ENCODE data around the gene SLC16A9. TPM values are rescaled to one million over a fixed set of nuclear protein-coding genes. Genes with fewer than 3 reads are reported as not detected.

The SLC16A9 gene
- polyA plus RNA-seq, 1 experiment, result 0.05 TPM

DNA sequence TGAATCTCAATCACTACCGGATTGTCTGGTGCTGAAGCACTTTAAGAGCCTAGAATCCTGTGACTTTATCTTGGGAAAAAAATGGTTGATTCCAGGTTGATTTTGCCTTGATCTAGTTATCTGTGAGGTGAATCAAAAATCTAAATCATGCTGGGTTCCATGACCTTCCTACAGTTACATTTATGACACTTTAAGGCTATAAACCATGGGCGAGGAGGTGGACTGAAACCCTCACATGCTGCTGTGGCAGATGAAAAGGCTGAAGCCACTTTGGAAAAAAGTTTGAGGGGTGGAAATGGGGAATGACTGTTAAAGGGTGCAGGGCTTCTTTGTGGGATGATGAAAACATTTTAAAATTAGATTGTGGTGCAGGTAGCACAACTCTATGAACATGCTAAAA, 17.5 kb downstream of the SLC16A9 start:
- Histone ChIP-seq H3K4me3 (ENCODE audit: low read depth, low read length) (no peak overlapping the region), H3K36me3 (ENCODE audit: control insufficient read depth, insufficient read depth, low read length) (no peaks in the 10 kb centered on the region), H3K27me3 (ENCODE audit: control insufficient read depth, insufficient read depth, low read length) (no peaks in the 10 kb centered on the region)
- TF ChIP-seq, protein P1, sequence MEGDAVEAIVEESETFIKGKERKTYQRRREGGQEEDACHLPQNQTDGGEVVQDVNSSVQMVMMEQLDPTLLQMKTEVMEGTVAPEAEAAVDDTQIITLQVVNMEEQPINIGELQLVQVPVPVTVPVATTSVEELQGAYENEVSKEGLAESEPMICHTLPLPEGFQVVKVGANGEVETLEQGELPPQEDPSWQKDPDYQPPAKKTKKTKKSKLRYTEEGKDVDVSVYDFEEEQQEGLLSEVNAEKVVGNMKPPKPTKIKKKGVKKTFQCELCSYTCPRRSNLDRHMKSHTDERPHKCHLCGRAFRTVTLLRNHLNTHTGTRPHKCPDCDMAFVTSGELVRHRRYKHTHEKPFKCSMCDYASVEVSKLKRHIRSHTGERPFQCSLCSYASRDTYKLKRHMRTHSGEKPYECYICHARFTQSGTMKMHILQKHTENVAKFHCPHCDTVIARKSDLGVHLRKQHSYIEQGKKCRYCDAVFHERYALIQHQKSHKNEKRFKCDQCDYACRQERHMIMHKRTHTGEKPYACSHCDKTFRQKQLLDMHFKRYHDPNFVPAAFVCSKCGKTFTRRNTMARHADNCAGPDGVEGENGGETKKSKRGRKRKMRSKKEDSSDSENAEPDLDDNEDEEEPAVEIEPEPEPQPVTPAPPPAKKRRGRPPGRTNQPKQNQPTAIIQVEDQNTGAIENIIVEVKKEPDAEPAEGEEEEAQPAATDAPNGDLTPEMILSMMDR (IDR thresholded peaks at IDR 0.05; ENCODE audit: insufficient read depth, low read depth, low read length), result no peak
- no peak for DNase-seq (ENCODE audit: low read depth)
- ChIA-PET CTCF (no interaction called here), POLR2A (no interaction called here)

GRCh38 chr10:59688921-59689351, 20.7 kb downstream of the SLC16A9 start:
- ChIA-PET CTCF (no interaction called here), POLR2A (no interaction called here)

DNA sequence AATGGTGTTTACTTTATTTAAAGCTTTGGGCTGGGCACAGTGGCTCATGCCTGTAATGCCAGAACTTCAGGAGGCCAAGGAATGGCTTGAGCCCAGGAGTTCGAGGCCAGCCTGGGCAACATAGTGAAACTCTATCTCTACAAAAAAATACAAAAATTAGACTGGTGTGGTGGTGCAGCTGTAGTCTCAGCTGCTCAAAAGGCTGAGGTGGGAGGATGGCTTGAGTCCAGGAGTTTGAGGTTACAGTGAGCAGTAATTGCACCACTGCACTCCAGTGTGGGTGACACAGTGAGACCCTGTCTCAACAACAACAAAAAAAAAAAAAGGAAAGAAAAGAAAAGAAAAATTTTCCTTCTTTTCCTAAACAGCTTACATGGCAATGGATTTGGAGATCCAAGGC, 22.0 kb downstream of the SLC16A9 start:
- CTCF ChIA-PET, result no interaction called here
- TF ChIP-seq, protein P1 (IDR thresholded peaks at IDR 0.05; ENCODE audit: insufficient read depth, low read depth, low read length), result no peak
- Histone ChIP-seq H3K4me3 (ENCODE audit: low read depth, low read length) (no peak overlapping the region), H3K27me3 (ENCODE audit: control insufficient read depth, insufficient read depth, low read length) (no peaks in the 10 kb centered on the region), H3K36me3 (ENCODE audit: control insufficient read depth, insufficient read depth, low read length) (no peaks in the 10 kb centered on the region)
- DNase-seq (ENCODE audit: low read depth), result no peak
- POLR2A ChIA-PET, result no interaction called here

More at GRCh38 chr10:59688921-59689351, 20.7 kb downstream of the SLC16A9 start:
- TF ChIP-seq, protein P1 (IDR thresholded peaks at IDR 0.05; ENCODE audit: insufficient read depth, low read depth, low read length), result no peak
- Histone ChIP-seq H3K36me3 (ENCODE audit: control insufficient read depth, insufficient read depth, low read length) (no peaks in the 10 kb centered on the region), H3K4me3 (ENCODE audit: low read depth, low read length) (no peak overlapping the region), H3K27me3 (ENCODE audit: control insufficient read depth, insufficient read depth, low read length) (no peaks in the 10 kb centered on the region)
- DNase-seq (ENCODE audit: low read depth), result no peak

DNA sequence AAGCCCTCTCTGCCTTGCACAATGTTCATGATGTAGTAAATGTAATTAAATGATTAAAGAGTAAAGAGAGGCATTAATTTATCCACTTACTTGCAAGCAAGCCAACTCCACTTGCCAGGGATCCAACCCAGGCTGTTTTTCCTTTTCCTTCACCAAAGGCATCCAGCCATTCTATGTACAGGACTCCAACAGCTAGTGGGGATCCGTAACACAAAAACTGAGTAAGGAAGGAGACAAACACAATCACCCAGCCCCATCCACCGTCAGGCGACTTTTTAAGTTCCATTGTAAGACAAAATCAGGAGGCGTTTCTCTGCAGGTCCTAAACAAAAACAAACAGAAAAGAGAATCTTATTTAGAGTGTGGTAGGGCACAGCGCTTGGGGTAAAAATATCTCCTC, 25.6 kb downstream of the SLC16A9 start:
- ChIA-PET CTCF (no interaction called here), POLR2A (no interaction called here)
- Histone ChIP-seq H3K36me3 (ENCODE audit: control insufficient read depth, insufficient read depth, low read length) (no peaks in the 10 kb centered on the region), H3K4me3 (ENCODE audit: low read depth, low read length) (no peak overlapping the region), H3K27me3 (ENCODE audit: control insufficient read depth, insufficient read depth, low read length) (no peaks in the 10 kb centered on the region)
- TF ChIP-seq, protein P1 (IDR thresholded peaks at IDR 0.05; ENCODE audit: insufficient read depth, low read depth, low read length), result no peak
- no peak for DNase-seq (ENCODE audit: low read depth)

GRCh38 chr10:59682986-59683937, 26.4 kb downstream of the SLC16A9 start:
- TF ChIP-seq, protein P1 (IDR thresholded peaks at IDR 0.05; ENCODE audit: insufficient read depth, low read depth, low read length), result no peak
- Histone ChIP-seq H3K4me3 (ENCODE audit: low read depth, low read length) (no peak overlapping the region), H3K36me3 (ENCODE audit: control insufficient read depth, insufficient read depth, low read length) (no peaks in the 10 kb centered on the region), H3K27me3 (ENCODE audit: control insufficient read depth, insufficient read depth, low read length) (no peaks in the 10 kb centered on the region)
- ChIA-PET CTCF (no interaction called here), POLR2A (no interaction called here)
- no peak for DNase-seq (ENCODE audit: low read depth)
